ENCODE measurements around the gene SLC35B1. TPM values are rescaled to one million over a fixed set of nuclear protein-coding genes. Genes with fewer than 3 reads are reported as not detected.
A peak's percentile ranks its signal among the peaks of the same experiment; 100 is the strongest.

Gene SLC35B1
- total RNA-seq, 4 donors from 2014 or later = 31.0 to 40.1 (median 35.1) TPM

DNA sequence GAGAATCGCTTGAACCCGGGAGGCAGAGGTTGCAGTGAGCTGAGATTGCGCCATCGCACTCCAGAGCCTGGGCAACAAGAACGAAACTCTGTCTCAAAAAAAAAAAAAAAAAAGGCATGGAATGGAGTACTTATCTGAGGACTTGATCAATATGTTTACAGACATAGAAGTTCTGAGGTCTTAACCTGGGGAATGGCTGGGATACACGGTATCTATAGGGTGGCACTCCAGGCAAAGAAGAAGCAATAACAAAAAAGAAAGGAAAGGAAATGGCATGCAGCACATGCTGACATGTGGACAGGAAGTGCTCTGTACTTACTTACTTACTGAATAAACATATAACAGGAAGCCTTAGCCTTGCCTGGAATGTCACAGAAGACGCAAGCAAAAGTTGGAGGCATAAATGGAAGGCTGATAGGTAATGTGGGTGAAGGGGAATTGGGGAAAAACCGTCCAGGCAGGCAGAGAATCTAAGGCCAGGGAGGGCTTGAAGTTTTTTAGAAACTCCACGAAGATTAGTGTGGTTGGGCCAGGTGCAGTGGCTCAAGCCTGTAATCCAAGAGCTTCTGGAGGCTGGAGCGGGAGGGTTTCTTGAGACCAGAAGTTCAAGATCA lies 19.8 kb downstream of the SLC35B1 start:
- 68 to 77% methylated on average over 10 of the region's 10 CpGs for WGBS, 2 donors
- H3K4me3 ChIP-seq (ENCODE audit: low read depth, poor library complexity, severe bottlenecking) = no peak overlapping the region
- peak in 1 of 2 donors; percentile 74 for DNase-seq (ENCODE audit: low spot score in 2 of 2)

DNA sequence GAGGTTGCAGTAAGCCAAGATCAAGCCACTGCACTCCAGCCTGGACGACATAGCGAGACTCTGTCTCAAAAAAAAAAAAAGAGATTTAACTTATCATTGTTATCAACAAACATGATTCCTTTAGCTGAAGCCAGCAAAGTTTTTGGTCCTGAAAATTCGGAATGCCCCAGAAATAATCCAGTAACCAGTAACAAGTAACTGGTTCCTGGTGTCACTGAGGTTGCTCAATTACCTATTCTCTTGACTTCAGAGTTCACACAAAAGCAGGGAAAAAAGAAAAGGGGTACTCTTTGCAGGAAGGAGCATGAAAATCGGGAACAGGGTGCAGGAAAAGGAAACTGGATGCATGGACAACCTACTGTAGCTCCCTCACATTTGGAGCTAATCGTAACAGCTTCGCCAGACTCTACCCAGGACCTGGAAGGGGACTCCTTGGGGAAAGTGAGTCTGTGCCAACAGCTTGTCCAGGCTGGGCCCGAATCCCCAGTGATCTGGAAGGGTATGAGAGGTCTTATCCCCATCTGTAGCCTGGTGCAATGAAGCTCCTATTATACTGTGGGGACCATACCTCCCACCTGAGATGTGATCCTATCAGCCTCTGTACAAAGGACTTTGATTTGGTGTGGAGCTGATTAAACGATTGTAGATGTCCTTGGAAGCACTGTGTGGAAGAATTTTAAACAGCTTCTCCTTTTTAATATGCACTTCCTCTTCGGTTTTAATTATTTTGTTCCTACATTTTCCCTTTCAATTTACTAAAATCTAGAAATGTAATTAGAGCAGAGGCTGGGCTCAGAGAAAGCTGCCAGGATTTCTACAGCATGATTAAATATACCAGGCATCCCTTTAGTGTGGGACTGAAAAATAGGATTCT lies 26.4 kb downstream of the SLC35B1 start:
- intact Hi-C loops (cut with DNase I; ENCODE audit: low total_unique reads) = no loop called here
- no peak for DNase-seq (ENCODE audit: low spot score in 2 of 2)

More for the DNA sequence above, 19.8 kb downstream of the SLC35B1 start:
- TF ChIP-seq, protein P1, sequence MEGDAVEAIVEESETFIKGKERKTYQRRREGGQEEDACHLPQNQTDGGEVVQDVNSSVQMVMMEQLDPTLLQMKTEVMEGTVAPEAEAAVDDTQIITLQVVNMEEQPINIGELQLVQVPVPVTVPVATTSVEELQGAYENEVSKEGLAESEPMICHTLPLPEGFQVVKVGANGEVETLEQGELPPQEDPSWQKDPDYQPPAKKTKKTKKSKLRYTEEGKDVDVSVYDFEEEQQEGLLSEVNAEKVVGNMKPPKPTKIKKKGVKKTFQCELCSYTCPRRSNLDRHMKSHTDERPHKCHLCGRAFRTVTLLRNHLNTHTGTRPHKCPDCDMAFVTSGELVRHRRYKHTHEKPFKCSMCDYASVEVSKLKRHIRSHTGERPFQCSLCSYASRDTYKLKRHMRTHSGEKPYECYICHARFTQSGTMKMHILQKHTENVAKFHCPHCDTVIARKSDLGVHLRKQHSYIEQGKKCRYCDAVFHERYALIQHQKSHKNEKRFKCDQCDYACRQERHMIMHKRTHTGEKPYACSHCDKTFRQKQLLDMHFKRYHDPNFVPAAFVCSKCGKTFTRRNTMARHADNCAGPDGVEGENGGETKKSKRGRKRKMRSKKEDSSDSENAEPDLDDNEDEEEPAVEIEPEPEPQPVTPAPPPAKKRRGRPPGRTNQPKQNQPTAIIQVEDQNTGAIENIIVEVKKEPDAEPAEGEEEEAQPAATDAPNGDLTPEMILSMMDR (IDR thresholded peaks at IDR 0.05) = no peak
- no peak for TF ChIP-seq POLR2A (IDR thresholded peaks at IDR 0.05)
- intact Hi-C loops (cut with DNase I; ENCODE audit: low total_unique reads) = no loop called here

DNA sequence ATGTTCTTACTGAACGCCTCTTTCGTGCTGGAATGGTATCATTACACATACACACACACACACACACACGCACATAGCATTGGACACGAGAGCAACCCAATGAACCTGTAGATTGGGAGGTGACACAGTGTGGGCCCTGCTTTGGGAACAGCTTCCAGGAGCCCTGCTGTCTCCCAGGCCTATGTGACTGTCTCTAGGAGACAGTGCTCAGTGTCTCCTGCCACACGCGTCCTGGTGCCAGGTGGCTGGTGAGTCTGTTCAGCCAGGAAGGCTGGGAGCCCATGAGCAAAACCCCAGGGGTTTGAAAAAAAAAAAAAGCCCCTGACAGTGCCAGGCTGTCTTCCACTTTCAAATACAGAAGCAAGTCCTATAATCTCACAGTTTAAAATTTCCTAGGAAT lies 27.4 kb downstream of the SLC35B1 start:
- peak in 1 of 2 donors; percentile 25 for DNase-seq (ENCODE audit: low spot score in 2 of 2)
- intact Hi-C loops (cut with DNase I; ENCODE audit: low total_unique reads) = no loop called here
- 76% methylated on average over 6 of the region's 6 CpGs for WGBS, 2 donors

More for the DNA sequence above, 26.4 kb downstream of the SLC35B1 start:
- TF ChIP-seq, protein P1 (IDR thresholded peaks at IDR 0.05) = no peak
- no peak for TF ChIP-seq POLR2A (IDR thresholded peaks at IDR 0.05)
- H3K4me3 ChIP-seq (ENCODE audit: low read depth, poor library complexity, severe bottlenecking) = no peak overlapping the region
- 60 to 65% methylated on average over 9 of the region's 9 CpGs for WGBS, 2 donors

DNA sequence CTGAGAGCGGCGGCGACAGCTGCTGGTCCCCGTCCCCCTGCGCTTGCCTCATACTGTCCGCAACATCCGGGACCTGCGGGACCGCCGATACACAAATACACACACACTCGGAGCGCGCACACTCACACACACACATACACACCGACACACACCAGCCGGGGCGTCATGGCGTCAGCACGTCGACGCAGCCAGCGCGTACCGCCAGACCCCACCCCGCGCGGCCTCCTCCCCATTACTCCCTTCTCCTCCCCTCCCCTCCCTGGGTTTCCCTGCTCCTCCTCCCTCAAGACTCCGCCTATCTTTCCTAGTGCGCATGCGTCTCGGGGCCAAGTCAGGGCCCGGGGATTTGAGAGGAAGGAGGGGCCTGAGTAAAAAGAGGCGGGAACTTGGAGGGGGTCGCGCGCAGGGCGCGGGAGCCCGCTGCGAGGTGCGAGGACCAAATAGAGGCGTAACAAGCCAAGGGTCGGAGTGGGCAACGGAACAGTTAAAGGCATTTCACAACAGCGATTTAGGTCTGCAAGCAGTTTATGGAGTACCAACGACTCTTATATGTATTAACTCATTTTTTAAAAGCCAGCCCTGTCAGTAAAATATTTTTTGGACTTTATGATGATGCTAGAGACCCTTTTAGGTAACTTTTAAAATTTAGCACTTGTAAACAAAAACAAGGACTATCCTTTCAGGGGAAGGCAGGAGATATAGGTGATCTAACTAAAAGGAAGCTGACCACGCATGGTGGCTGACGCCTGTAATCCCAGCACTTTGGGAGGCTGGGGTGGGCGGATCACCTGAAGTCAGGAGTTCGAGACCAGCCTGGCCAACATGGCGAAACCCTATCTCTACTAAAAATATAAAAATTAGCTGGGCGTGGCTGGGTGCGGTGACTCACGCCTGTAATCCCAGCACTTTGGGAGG lies 29.6 kb downstream of the SLC35B1 start, which contains the start of gene SPOP:
TSS of gene SPOP (minus strand) at position 165 of the 915 bp plus-strand sequence. CDS start 55,287 bp downstream, outside the sequence.
- H3K4me3 ChIP-seq (ENCODE audit: low read depth, poor library complexity, severe bottlenecking) = peak within 1 kb of the TSS; percentile 54
- DNase-seq (ENCODE audit: low spot score in 2 of 2) = peak; percentile 99 to 100
- TF ChIP-seq, protein P1 (IDR thresholded peaks at IDR 0.05) = no peak
- no peak for TF ChIP-seq POLR2A (IDR thresholded peaks at IDR 0.05)
- 14 to 16% methylated on average over 52 to 53 of the region's 53 CpGs for WGBS, 2 donors
- intact Hi-C loops (cut with DNase I; ENCODE audit: low total_unique reads) = no loop called here

More for the DNA sequence above, 27.4 kb downstream of the SLC35B1 start:
- TF ChIP-seq POLR2A (IDR thresholded peaks at IDR 0.05) = no peak
- TF ChIP-seq, protein P1 (IDR thresholded peaks at IDR 0.05) = no peak
- H3K4me3 ChIP-seq (ENCODE audit: low read depth, poor library complexity, severe bottlenecking) = no peak overlapping the region
